Epithelial cell of umbilical artery (primary cell): ENCODE data around the gene DMRTA1. TPM values are rescaled to one million over a fixed set of nuclear protein-coding genes. Genes with fewer than 3 reads are reported as not detected.

Experiments used
- total RNA-seq: library from RNA; depleted of rRNA; stranded (reverse); fragments of >200 nt; gene quantifications from 2 replicates; pipeline ENCODE4 v1.2.3, GENCODE V29; 2014

The DMRTA1 gene
- total RNA-seq = 0.30 and 0.32 TPM in 2 replicates

GRCh38 chr9:22446589-22446949, at the start of gene DMRTA1:
Gene DMRTA1, plus strand, starts transcription at chr9:22446824. Its CDS starts 242 bp downstream, at chr9:22447066.

